PFSK-1 (cell line): ENCODE results near the gene EXTL1.

Source experiments
- FOXP2 ChIP-seq: optimal IDR thresholded peaks from 2 replicates; pipeline ENCODE3; 2011; ENCODE audit warnings: borderline replicate concordance, control low read depth, inconsistent platforms; ENCODE audit not compliant: insufficient read depth; ENCODE audit errors: extremely low read length, extremely low read depth
- POLR2AphosphoS5 ChIP-seq: IDR thresholded peaks from 2 replicates; pipeline ENCODE4 v1.6.1; 2012; ENCODE audit warnings: low read depth, mild to moderate bottlenecking, control low read depth, low read length, moderate library complexity
- REST ChIP-seq, 2 experiments: IDR thresholded peaks; 2 replicates each; pipeline versions ENCODE4 v1.6.1 to v1.8.0; 2011 to 2012; ENCODE audit warnings: low read depth in 2 of 2, low read length in 2 of 2, control low read depth in 1 of 2, inconsistent platforms in 1 of 2, mild to moderate bottlenecking in 1 of 2, moderate library complexity in 1 of 2; ENCODE audit not compliant: insufficient read depth in 1 of 2
- SIN3A ChIP-seq: IDR thresholded peaks from 2 replicates; pipeline ENCODE4 v1.6.1; 2012; ENCODE audit warnings: mild to moderate bottlenecking, low read length, moderate library complexity, borderline replicate concordance; ENCODE audit not compliant: insufficient read depth
- TAF1 ChIP-seq: IDR thresholded peaks from 2 replicates; pipeline ENCODE4 v1.6.1; 2012; ENCODE audit warnings: low read length, control low read depth, borderline replicate concordance; ENCODE audit not compliant: insufficient read depth

Gene EXTL1

GRCh38 chr1:26070296-26070962, 48.9 kb downstream of the EXTL1 start:
- no peak for TF ChIP-seq REST (IDR thresholded peaks at IDR 0.05; ENCODE audit: insufficient read depth in 1 of 2, low read depth in 2 of 2, low read length in 2 of 2)
- TF ChIP-seq TAF1, result no peak
- no peak for TF ChIP-seq POLR2AphosphoS5
- no peak for TF ChIP-seq SIN3A
- TF ChIP-seq FOXP2, result no peak

- TF ChIP-seq POLR2AphosphoS5 (no peak), TAF1 (no peak), REST (IDR thresholded peaks at IDR 0.05; ENCODE audit: insufficient read depth in 1 of 2, low read depth in 2 of 2, low read length in 2 of 2) (no peak), SIN3A (no peak), FOXP2 (no peak)
These were observed 49.4 kb downstream of the EXTL1 start for GRCh38 chr1:26070963-26071342.

GRCh38 chr1:26072305-26072704, 50.7 kb downstream of the EXTL1 start:
- no peak for TF ChIP-seq TAF1

GRCh38 chr1:26075421-26076144, 54.0 kb downstream of the EXTL1 start:
- TF ChIP-seq POLR2AphosphoS5, result no peak
- no peak for TF ChIP-seq FOXP2
- no peak for TF ChIP-seq SIN3A
- no peak for TF ChIP-seq TAF1
- no peak for TF ChIP-seq REST (IDR thresholded peaks at IDR 0.05; ENCODE audit: insufficient read depth in 1 of 2, low read depth in 2 of 2, low read length in 2 of 2)

GRCh38 chr1:26077524-26077923, 55.9 kb downstream of the EXTL1 start:
- TF ChIP-seq REST (IDR thresholded peaks at IDR 0.05; ENCODE audit: insufficient read depth in 1 of 2, low read depth in 2 of 2, low read length in 2 of 2) (no peak), TAF1 (no peak), FOXP2 (no peak), SIN3A (no peak), POLR2AphosphoS5 (no peak)
